ENCODE measurements around the gene LENEP.
A peak's percentile ranks its signal among the peaks of the same experiment; 100 is the strongest.

LENEP gene

DNA sequence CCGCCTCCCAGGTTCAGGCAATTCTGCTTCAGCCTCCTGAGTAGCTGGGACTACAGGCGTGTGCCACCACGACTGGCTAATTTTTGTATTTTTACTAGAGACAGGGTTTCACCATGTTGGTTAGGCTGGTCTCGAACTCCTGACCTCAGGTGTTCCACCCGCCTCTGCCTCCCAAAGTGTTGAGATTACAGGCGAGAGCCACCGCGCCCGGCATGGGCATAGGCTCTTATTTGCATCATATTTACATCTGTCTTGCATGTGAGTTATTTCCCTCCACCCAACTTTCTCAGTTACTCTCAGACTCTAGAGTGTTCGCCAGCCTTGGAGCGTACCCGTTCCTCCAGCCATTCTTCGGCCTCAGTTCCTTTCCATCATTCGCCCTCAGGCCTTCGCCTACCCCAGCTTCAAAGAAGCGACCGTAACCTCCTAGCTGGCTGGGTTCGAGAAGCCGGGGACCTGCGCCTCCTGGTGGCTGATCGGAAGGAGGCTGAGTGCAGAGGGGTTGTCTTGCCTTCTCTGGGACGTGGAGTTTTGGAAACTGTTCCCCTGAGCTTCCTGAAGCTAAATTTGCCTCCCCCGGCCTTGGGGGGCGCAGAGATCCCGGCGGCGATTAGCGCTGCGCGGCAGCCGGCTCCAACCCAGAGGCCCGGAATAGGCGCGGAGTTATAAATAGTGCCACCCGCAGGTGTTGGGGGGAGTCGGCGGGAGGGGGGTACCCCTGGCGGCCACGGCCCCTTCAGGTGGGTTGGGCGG lies 5.6 kb downstream of the LENEP start:
- DNase-seq (ENCODE audit: low spot score), result peak; percentile 86

DNA sequence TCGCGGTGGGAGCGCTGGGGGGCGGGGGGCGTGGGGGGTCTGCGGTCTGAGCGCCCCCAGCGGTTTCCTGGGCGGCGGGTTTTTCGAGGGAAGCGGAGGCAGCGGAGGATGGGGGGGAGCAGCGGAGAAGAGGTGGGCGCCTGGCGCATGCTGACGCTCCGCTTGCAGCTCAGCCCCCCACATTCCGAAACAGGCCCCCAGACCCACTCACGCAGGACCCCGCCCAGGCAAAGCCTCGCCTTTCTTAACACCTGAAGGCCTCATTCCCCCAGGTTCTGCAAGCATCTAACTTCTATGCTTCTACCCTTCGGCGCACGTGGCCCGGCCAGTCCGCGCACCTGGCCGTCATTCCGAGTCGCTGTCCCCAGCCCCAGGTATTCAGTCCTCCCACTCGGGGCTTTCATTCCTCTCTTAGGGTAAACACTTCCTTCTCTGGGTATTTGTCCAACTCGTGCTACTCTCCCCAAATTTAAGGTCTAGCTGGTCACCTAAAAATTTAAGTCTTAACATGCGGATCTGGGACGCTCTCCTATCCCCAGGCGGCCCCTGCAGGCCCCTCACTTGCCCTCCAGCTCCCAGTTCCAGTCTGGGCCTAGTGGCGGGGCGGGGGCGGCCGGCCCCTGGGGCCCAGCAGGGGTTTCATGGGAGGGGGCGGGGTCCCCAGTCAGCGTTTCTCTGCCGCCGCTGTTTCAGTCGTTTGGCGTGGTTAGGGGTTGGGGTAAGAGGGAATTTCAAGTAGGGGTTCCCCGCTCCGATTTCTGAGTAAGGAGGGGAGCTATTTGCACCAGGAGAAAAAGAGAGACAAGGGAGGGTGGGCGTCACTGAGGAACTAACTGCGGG lies 6.4 kb downstream of the LENEP start:
- DNase-seq (ENCODE audit: low spot score), result peak; percentile 61

DNA sequence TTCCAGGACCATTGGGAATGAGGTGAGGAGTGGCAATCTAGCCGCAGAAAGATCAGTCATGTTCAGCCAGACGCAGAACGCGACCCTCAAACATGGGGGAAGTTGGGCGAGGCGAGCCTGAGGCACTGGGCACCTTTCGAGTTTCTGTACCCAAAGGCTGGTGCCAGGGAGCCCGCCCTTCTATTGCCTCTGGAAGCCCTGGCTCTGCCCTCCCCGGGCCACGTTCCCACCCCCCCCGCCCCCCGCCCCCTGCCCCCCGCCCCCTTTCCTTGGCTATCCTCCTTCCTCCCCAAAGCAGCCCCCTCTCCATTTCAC lies 7.0 kb downstream of the LENEP start:
- no peak for DNase-seq (ENCODE audit: low spot score)

DNA sequence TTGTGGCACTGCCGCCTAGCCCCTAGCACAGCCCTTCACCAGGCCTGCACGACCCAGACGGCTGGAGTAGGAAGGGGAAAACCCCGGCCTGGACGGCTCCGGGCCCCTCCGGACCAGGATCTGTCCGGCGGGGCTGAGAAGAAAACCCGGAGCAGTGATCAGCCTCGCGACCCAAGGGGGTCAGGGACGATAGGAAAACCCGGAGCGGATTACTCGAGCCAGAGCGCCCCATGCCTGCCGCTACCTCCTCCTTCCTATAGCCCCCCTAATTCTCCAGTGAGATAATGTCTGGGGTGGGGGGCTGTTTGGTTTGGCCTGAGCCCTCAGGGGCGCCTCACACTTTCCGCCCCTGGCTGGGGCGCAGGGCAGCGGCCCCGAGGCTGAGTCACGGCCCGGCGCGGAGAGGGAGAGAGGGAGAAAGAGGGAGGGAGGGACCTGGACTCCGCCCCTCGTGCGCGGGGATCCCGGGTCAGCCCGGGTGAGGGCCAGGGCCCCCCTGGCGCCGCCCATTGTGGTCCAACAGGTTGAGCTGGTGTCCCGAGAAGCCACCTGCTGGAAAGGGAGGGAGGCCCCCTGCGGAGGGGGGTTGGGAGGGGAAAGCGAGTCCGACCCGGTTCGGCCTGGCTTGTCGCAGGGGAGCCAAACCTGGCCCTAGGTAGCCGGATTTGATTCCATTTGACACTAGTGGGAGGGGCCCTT lies 7.5 kb downstream of the LENEP start:
- DNase-seq (ENCODE audit: low spot score), result peak; percentile 92

DNA sequence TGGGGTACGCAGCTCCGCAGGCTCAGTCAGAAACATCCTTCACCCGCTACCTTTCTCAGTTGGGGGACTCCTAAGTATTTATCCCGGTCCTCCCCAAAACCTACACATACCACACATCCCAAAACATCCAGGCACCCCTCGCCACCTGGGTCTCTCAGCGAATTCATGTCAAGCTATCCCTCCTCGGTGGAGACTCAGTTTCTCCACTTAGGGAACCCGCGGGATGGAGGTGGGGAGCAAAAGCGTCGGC lies 8.0 kb downstream of the LENEP start:
- no peak for DNase-seq (ENCODE audit: low spot score)

DNA sequence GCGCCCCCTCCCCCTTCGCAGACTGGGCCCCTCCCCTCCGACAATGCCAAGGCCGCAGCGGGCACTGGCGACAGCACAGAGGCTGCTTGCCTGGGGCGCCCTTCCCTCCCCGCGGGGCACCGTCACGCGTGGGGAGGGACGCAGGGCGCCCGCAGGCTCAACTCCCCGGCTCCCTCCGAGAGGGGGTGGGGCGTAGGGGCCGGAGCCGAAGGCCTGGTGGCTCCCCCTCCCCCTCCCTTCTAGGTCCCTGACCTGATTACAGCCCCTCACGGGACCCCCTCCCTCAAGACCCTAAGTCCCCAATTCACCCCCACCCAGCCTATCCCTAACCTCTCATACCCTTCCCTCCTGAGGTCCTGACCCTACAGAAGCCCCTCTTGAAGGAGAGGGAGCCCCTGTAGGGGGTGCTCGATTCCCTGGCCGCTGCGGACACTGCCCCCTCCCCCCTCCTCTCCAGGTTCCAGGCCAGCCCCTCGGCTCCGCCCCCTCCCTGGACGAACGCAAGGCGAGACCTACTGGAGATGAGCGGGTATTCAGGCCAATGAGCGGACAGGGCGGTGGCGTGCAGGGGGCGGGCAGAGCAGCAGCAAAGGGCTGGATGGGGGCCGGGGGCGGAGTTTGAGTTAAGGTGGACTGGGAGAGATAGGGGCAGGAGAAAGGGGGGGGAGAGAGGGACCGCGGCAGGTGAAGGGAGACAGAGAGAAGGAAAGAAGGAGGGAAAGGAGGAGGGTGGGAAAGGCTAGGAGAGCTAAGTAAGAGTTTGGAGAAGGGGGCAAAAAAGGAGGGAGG lies 8.5 kb downstream of the LENEP start:
- DNase-seq (ENCODE audit: low spot score), result peak; percentile 99

DNA sequence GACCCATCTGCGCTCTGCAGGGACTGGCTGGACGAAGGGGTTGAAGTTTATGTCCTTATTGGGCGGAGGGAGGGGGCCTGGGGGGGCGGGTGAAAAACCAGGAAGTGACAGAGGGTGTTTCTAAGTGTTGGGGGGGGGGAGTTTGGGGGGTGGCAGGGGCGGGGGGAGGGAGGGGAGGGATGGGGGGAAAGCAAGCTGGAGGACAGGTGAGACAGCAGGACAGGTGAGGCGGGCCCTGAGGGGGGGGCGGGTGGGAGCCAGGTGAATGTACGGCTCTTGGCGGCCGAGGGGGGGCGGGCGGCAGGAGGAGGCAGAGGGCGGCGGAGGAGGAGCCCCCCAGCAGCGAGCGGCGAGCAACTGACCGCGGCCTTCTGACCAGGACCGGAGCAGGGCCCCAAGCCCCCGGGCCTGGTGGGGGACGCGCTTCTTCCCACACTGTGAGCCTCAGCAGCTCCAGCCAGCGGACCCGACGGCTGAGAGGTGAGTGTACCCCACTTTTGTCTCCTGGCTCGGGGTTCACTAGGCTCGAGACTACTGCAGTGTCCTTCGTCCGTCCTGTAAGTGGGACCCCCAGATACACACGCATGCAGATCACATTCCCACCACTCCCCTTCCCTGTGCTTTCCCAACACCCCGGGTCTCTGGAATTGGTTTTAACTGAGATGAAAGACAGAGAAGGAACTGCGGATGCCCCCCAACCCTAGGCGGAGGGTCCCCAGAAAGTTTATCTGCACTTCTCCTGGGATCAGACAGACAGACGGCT lies 9.3 kb downstream of the LENEP start, which contains the start of gene ZBTB7B:
TSS of gene ZBTB7B (plus strand) at position 339 of the 763 bp plus-strand sequence. CDS start 11,859 bp downstream, outside the sequence.
- DNase-seq (ENCODE audit: low spot score), result no peak

DNA sequence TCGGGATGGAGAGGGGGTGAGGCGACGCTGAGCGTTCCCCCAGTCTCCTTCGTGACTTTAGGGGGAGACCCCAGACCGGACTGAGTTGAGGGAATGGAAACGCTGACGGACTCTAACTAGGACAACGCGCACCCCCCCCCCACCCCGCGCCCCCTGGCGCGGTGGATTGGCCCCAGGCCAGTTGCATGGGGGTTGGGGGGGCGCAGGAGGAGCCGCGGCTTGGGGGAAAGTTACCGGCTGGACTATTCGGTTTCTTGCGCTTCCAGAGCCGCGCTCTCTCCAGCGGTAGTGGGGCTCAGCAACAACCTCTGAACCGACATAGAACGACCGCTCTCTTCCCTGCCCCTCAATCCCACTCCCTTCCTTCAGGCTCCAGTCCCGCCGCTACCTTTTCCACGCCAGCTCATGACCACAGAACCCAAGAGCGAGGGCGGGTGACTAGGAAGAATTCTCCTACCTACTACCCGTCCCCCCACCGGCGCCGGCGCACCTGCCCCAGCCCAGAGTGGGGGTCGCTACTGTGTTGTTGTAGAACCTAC lies 9.9 kb downstream of the LENEP start:
- DNase-seq (ENCODE audit: low spot score), result no peak

DNA sequence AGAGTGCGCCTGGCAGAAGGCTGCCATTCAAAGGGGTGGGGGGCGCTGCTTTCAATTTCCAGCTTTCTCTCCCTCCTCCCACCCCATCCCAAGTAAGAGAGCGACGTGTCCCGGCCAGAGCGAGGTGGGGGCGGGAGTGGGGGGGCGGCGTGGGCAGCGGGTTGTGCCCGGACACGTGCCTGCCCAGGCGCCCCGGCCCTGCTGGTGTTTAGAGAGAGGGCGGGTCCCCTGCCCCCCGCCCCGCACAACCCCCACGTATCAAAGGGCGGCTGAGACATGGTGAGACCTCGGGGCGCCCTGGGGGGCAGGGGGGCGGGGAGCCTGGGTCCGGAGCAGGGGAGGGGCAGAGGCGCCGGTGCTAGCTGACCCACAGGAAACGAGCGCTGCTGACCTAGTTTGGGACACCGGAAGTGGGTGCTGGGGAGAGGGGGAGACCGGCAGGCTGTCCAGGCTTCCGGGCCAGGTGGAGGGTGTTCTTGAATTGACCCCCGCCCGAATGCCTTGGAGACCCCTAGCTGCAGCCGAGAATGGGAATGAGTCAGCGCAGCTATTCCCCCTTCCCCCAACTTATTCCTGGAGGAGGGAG lies 10.5 kb downstream of the LENEP start:
- DNase-seq (ENCODE audit: low spot score), result no peak

DNA sequence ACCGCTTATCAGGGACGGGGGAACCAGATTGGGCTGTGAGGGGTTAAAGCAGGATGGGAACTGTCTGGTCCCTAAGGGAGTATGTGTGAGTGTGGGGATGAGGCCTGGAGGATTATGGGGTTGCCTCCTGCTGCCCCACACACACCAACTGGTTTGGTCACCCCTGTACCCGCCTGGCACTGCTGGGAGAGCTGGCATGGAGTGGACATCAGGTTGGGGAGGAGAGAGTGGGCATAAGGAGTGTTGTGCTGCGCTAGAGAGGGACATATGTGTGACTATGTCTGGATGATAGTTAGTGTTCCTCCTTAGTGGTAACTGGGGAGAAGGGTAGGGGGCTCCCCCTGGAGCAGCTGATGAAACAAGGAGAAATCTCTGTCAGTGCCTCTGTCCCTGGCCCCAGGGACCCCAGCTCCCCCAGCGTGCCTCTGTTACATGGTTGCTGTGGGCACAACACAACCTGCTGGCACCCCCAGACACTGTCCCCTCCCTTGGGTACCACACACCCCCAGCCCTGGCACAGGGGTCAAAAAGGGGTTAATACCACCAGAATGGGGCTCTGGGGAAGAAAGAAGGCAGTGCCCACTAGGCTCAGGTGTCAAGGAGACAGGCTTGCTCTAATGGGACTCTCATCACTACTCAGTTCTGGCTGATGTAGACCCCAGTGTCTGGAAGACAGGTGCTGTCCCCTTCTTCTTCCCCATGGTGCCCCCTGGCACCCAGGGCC lies 11.1 kb downstream of the LENEP start:
- DNase-seq (ENCODE audit: low spot score), result no peak

DNA sequence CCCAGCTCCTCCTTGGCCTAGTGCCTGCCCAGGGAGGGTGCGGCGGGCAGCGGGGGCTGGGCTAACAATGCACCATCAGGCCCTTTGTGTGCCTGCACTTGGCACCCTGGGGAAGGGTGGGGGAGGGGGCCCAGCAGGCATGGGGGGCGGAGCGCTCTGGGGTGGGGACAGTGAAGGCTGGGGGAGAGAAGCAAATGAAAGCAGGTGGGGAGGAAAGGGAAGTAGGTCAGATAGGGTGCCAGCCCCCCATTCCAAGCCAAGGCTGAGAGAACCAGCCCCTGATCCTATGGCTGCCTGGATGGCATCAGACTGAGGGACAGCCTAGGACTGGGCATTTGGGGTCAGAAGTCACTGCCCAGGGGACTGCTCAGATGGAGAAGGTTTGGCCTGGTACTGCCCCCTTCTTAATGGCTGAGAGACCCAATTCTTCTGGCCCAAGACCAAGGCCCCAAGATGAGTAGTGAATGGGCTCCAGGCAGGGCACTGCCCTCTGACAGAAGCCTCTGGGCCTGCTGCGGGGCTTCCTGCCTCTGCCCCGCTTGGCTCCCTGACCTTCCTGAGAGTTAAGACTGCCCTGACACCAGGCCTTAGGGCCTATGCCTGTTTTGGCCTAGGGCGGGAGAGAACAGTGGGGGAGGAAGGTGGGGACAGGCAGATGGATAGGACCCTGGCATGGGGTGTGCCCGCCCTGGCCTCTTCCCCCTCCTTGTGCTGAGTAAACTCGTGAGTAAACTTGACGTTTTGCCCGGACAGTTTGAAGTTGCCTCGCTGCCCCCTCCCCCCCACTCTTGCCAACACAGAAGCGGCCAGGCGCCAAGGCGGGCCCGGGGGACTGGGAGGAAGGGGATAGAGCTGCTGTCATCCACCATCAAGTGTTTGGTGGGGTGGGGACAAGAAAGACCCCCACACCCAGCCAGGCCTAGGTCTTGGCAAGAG lies 12.0 kb downstream of the LENEP start:
- no peak for DNase-seq (ENCODE audit: low spot score)

DNA sequence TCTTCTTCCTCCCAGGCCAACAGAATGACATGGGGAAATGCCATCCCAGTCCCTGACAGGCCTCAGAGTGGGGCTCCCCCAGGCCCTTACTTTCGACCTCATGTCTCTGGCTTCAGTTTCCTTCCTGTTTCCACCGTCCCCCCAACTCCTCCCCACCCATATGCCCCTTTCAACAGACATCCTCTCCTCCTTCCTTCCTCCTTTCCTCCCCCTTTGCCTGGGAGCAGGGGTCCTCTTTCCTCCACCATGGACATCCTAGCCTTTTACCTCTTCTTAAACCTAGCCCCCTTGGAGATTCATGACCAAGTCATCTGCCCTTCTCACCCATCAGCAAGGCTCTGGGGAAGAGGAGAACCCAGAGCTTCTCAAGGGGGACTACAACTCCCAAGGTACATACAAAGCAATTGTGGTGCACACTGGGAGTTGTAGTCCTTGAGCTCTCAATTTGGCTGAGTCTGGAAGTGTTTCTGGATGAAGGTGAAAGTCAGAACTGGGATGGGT lies 13.3 kb downstream of the LENEP start:
- peak; percentile 83 for DNase-seq (ENCODE audit: low spot score)

DNA sequence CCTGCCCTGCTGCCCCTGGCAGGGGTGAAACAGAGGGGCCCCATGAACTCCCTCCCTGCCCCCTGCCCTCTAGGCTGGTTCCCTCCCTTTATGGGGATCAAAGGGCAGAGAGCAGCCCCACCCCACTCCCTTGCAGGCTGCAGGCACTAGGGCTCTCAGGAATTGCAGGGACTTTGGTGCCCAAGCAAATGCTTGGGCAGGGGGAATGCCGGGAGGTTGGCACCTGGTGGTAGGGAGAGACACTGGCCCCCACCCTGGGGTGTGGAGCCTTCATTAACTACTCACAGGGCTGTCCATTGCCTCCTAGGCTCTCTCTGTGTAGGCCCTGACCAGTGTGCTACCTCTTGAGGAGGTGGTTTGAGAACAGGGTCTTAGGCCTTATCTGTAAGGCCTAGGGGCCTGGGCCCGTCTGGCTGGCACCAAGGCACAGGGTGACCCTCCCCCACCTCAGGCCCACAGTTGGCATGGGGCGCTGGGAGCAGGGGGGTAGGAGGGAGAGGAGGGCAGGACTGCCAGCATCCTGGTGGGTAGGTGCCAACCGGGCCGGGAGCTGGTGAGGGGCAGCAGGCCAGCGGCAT lies 14.0 kb downstream of the LENEP start:
- DNase-seq (ENCODE audit: low spot score), result no peak

DNA sequence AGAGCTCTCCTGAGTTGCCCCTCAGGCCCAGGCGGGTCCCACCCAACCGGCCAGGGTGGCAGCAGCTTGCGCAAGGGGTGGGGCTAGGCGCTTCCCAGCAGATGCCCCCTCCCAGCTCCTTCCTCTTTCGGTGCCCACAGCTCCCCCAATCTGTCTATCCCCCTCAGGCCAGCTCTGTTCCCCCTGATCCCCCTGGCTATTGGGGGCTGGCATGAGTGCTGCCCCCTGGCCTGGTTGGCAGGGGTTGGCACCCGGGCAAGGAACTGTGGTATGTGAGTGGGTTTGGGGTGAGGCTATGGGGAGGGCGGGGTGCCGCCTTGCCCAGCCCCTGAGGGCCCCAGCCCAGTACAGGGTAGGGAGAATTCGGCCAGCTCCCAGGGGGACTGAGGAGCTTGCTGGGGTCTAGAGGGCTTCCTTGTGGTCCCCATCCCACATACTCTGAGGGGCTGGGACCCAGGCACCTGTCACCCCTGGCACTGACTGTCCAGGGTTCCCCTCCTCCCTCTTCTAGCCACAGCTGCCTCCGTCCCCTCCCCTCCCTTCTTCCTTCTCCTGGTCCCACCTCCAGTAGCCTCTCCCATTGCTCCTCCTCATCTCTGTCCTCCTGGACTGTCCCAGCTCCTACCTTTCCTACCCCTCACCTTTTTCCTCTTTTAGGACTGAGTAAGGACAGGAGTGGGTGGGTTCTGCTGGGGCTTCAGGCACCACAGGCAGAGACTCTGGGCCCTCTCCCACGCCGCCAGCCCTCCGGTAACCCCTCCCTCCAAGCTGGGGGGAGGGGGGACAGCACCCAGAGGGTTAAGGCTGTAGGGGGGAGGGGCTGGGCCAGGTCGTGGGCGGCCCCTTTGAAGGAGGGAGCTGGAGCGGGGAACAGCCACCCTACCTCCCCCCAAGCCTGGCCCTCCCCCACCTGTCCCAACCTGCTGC lies 14.9 kb downstream of the LENEP start:
- DNase-seq (ENCODE audit: low spot score), result no peak

DNA sequence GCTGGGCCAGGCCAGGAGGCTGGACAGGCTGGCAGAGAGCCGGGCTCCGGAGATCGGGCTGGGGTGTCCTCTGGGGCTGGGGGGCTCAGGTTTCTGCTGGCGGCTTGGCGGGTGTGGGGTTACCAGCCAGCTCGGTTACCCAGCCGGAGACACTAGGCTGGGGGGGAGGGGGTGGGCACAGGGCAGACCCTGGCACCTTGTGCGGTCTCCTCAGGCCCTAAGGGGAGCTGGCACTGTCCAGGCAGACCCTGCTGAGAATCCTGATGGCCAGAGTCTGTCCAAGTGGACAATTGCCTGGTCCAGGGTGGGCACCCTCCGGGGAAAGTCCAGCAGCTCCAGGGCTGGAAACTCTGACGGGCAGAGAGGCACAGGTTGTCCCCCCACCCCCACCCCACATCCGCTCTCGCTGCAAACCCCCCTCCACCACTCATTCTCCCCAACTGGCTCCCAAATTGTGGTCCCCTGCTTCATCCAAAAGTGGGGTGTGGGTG lies 15.9 kb downstream of the LENEP start:
- DNase-seq (ENCODE audit: low spot score), result no peak

DNA sequence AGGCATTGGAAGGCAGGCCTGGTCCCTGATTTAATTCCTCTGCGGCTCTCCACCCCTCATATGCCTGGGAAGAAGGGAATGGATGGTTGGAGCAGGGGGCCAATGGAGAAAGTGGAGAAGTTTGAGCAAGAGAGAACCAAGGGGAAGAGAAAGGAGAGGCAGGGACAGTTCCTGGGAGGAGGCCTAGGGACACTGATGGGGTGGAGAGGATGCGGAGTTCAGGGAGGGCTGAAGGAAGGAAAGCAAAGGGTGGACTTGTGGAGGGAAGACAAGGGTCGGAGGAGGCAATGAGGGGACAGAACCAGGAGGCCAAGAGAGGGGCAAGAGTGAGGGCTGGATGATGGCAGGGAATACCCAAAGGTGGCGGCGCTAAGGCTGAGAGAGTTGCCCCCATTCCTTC lies 16.4 kb downstream of the LENEP start:
- DNase-seq (ENCODE audit: low spot score), result no peak

DNA sequence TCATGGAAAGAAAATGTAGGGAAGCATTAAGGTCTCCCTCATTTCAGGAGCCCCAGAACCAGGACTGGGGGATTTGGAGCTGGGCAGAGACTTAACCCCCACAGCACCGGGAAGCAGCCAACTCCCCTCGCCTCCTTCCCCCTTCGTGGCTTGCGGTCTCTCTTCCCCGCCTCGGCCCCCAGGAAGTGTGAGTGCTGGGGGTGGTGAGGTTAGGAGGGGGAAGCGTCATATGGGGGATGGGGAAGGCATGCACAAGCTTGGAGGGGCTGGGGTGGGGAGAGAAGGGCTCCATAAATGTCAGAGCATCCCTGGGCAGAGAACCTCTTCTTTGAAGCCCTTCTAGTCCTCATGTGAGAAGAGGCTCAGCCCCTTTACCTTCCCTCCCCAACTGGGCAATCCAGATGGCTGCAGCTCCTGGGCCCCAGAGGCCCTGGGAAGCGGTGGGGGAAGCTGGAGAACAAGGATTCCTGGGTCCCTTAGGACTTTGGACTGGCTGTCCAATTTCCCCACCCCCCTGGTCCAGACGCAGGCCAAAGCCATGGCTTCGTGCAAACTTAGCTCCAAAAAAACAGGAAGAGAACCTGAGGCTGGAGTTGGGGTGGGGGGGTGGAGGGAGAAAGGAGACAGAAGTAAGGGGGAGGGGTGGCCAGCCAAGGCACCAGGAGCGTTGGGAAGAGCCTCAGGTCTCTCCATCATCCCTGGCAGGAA lies 17.0 kb downstream of the LENEP start:
- DNase-seq (ENCODE audit: low spot score), result no peak

All from cerebellar cortex (tissue), 1 donor.